Gastroesophageal sphincter (tissue), 3 donors: ENCODE measurements around the gene DCAF5.
"Not testable (repeated sequence)": the region's sequence is repeated elsewhere in the genome, so short reads cannot be mapped to it uniquely, and the experiment has no call there.

ENCODE experiments used
- CTCF ChIP-seq, 4 experiments: fragments of 200-600 bp in 2 of 4; fragments of 450-650 bp in 2 of 4; sonication (generic) in 1 of 4; IDR thresholded peaks; one replicate each; pipeline ENCODE4 v1.5.1; 2017 to 2019; ENCODE audit warnings: antibody characterized with exemption in 4 of 4, mild to moderate bottlenecking in 2 of 4, moderate library complexity in 2 of 4
- POLR2A ChIP-seq, 2 donors: fragments of 450-650 bp; IDR thresholded peaks; one replicate each; pipeline ENCODE4 v1.6.1; 2017; ENCODE audit warnings: antibody characterized with exemption in 2 of 2, mild to moderate bottlenecking in 2 of 2, moderate library complexity in 1 of 2
- POLR2AphosphoS5 ChIP-seq: sonication (generic); formaldehyde crosslinking; IDR thresholded peaks from one replicate; pipeline ENCODE4 v1.6.1; 2017; ENCODE audit warnings: antibody characterized with exemption

- TF ChIP-seq POLR2A (IDR thresholded peaks at IDR 0.05); POLR2AphosphoS5; CTCF (IDR thresholded peaks at IDR 0.05): not testable (repeated sequence)
Measured at GRCh38 chr14:69182580-69182979, 29.7 kb upstream of the DCAF5 start.
